Gastroesophageal sphincter (tissue), 3 donors: Measurements from ENCODE around the gene FMNL1.

ENCODE experiments used
- POLR2A ChIP-seq, 2 donors: fragments of 450-650 bp; IDR thresholded peaks; one replicate each; pipeline ENCODE4 v1.6.1; 2017; ENCODE audit warnings: antibody characterized with exemption in 2 of 2, mild to moderate bottlenecking in 2 of 2, moderate library complexity in 1 of 2
- TF ChIP-seq, protein P1 (sequence below), 4 experiments: fragments of 200-600 bp in 2 of 4; fragments of 450-650 bp in 2 of 4; sonication (generic) in 1 of 4; IDR thresholded peaks; one replicate each; pipeline ENCODE4 v1.5.1; 2017 to 2019; ENCODE audit warnings: antibody characterized with exemption in 4 of 4, mild to moderate bottlenecking in 2 of 4, moderate library complexity in 2 of 4

GRCh38 chr17:45223539-45224528 is 2.1 kb downstream of the FMNL1 start:
- no peak for TF ChIP-seq POLR2A (IDR thresholded peaks at IDR 0.05)
- TF ChIP-seq, protein P1, sequence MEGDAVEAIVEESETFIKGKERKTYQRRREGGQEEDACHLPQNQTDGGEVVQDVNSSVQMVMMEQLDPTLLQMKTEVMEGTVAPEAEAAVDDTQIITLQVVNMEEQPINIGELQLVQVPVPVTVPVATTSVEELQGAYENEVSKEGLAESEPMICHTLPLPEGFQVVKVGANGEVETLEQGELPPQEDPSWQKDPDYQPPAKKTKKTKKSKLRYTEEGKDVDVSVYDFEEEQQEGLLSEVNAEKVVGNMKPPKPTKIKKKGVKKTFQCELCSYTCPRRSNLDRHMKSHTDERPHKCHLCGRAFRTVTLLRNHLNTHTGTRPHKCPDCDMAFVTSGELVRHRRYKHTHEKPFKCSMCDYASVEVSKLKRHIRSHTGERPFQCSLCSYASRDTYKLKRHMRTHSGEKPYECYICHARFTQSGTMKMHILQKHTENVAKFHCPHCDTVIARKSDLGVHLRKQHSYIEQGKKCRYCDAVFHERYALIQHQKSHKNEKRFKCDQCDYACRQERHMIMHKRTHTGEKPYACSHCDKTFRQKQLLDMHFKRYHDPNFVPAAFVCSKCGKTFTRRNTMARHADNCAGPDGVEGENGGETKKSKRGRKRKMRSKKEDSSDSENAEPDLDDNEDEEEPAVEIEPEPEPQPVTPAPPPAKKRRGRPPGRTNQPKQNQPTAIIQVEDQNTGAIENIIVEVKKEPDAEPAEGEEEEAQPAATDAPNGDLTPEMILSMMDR (IDR thresholded peaks at IDR 0.05), result no peak
